Activated CD8-positive, alpha-beta memory T cell treated with anti-CD3 and anti-CD28 coated beads, Interleukin-2, amount 50 U/mL, for 24 hours (primary cell): ENCODE results near the gene THPO.
A peak's percentile ranks its signal among the peaks of the same experiment; 100 is the strongest.

ENCODE experiments used
- DNase-seq: peaks from one replicate; pipeline ENCODE4 v3.0.0-alpha.2; 2020; ENCODE audit errors: extremely low read depth

THPO gene

GRCh38 chr3:184362668-184363546, 15.1 kb downstream of the THPO start:
- DNase-seq = peak; percentile 90

- no peak for DNase-seq
These were observed 15.9 kb downstream of the THPO start for GRCh38 chr3:184361932-184362667.

DNA sequence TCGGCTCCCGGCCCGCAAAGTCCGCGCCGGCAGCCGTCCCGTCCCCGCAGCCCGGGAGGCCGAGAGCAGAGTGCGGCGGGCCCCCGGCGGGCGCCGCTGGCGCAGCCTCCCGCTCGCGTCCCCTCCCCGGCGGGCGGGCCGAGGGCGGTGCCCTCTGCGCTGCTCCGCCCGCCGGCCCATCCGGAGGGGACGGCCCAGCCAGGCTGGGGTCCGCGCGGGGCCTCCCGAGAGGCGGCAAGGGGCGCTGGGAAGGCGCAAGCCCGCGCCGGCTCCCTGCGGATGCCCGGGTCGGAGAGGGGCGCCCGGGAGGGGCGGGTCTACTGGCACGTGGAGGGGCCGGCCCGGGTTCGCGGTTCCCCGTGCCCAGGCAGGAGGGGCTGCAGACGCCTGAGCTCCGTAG, 16.5 kb downstream of the THPO start, which contains the start of the genes CLCN2 and POLR2H:
Gene CLCN2 (minus strand): TSS at position 74 of the 400 bp plus-strand sequence. CDS start 126 bp downstream, outside the sequence.
Gene POLR2H (plus strand): TSS at position 179 of the 400 bp plus-strand sequence. CDS start 1,783 bp downstream, outside the sequence.
- DNase-seq = no peak

GRCh38 chr3:184360929-184361531, 17.0 kb downstream of the THPO start:
- no peak for DNase-seq

DNA sequence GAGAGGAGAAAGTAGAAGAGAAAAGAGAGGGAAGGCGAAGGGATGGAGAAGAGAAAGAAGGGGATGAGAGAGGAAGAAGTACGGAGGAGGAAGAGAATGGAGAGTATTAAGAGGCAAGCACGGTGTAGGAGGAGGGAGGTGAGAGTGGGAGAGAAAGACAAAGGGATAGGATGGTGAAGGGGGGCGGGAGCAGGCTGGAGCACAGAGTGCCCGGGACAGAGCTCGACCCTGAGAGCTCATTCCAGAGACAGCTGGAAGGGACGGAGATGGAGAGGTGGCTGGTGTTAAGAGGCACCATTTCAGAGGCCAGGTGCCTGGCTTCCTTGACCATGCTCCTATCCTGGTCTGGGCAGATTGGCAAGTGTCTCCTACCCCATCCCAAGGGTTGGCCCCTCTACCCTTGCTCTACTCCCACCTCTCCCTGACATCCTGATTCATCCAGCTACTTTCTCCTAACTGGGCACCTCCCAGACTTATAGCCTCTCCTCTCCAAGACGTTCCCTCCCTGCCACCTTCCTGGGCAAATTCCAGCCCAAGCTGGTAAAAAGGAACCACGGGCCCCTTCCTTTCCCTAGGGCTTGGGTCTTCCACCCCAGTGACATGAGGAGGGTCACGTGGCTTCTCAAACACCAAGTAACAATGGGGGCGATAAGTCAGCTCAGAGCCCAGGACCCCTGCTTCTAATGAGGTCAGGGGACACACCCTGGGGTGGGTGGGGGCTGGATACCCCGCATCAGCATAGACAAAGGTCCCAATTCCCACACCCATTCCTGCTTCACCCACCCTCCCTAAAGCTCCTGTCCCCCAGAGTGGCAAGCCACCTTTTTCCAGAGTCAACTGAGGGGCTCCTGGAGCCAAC, 17.7 kb downstream of the THPO start:
- no peak for DNase-seq

DNA sequence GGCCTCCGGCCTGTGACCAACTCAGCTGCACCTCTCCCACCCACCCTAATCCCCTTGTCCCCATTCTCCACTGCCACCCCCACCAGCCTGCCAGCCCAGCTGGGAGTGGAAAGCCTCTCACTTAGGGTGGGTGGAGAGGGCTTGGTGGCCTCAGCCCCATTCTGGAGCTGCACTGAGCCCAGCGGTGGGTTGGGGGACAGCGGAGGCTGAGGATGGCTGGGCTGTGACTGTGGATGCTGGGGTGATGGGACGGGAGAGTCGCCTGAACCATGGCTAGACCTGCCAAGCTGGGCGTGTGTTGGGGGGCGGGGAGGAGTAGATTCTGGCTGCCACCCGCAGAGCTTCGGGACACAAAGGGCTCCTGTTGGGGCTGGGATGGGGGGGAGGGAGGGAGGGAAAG, 18.4 kb downstream of the THPO start:
- DNase-seq = no peak

GRCh38 chr3:184358921-184359350, 19.1 kb downstream of the THPO start:
- DNase-seq = no peak

- DNase-seq = no peak
These were observed 19.8 kb downstream of the THPO start for GRCh38 chr3:184358124-184358767.

GRCh38 chr3:184357248-184358123, 20.5 kb downstream of the THPO start:
- DNase-seq = no peak

- DNase-seq = no peak
These were observed 22.6 kb downstream of the THPO start for GRCh38 chr3:184355261-184356040.

DNA sequence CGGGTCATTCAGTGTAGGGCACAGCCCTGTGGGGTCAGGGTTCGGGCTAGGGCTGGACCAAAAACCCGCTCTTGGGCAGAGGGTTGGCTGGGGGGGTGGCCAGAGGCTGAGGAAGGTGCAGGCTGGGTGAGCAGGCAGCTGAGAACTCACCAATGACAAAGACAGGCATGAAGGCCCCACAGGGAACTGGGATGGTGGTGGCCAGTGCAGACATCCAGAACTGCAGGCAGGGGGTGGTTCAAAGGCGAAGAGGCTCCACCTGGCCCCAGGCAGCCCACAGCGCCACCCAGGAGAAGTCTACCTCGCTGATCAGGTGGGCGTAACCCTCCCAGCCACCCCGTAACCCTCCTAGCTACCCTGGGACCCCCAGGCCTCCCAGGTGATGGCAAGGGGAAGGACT, 23.3 kb downstream of the THPO start:
- DNase-seq = no peak

GRCh38 chr3:184354121-184354728, 23.8 kb downstream of the THPO start:
- DNase-seq = no peak

DNA sequence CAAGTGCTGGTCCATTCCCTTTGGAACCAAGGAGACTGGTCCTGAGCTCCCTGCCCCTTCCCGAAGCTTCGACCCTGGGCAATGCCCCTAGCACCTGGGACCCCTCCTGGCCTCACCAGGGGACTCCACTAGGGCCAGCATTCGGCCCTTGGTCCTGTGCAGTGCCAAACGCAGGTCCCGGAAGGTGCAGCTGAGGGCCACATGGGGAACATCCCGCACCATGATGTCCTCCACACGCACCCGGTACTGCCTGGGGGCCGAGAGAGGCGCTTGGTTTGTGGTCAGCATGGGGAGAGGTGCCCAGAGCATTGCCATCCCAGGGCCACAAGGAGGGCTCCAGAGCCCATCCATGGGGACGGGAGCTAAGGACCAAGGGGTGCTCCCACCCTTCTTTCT, 24.5 kb downstream of the THPO start:
- no peak for DNase-seq

- no peak for DNase-seq
These were observed 25.0 kb downstream of the THPO start for GRCh38 chr3:184352897-184353545.

- no peak for DNase-seq
These were observed 25.7 kb downstream of the THPO start for GRCh38 chr3:184352149-184352785.

GRCh38 chr3:184351511-184352148, 26.4 kb downstream of the THPO start:
- no peak for DNase-seq

- DNase-seq = no peak
These were observed 27.4 kb downstream of the THPO start for GRCh38 chr3:184350618-184351017.
